A673 (cell line): ENCODE measurements around the gene GAB2.

Experiments
- CTCF ChIP-seq: fragments of 300-800, 200-600 bp; sonication (generic); conservative IDR thresholded peaks from 2 replicates; pipeline ENCODE4 v1.5.1; 2017; ENCODE audit warnings: low read depth, mild to moderate bottlenecking, antibody characterized with exemption, low read length, moderate library complexity, mixed read lengths
- EZH2 ChIP-seq: fragments of 200-600 bp; sonication (generic); IDR thresholded peaks from 2 replicates; pipeline ENCODE4 v1.6.1; 2017; ENCODE audit warnings: borderline replicate concordance, low read depth, mild to moderate bottlenecking, mixed read lengths, antibody characterized with exemption, low read length; ENCODE audit not compliant: poor library complexity, severe bottlenecking

GRCh38 chr11:78323363-78323762 is 94.3 kb downstream of the GAB2 start:
- no peak for TF ChIP-seq EZH2
- TF ChIP-seq CTCF: no peak
